PFSK-1 (cell line): ENCODE measurements around the gene ZFPM1.

Experiments used
- POLR2AphosphoS5 ChIP-seq: IDR thresholded peaks from 2 replicates; pipeline ENCODE4 v1.6.1; 2012; ENCODE audit warnings: low read depth, mild to moderate bottlenecking, control low read depth, low read length, moderate library complexity
- SIN3A ChIP-seq: IDR thresholded peaks from 2 replicates; pipeline ENCODE4 v1.6.1; 2012; ENCODE audit warnings: mild to moderate bottlenecking, low read length, moderate library complexity, borderline replicate concordance; ENCODE audit not compliant: insufficient read depth
- TF ChIP-seq, protein P1 (sequence below), 2 experiments: IDR thresholded peaks; 2 replicates each; pipeline versions ENCODE4 v1.6.1 to v1.8.0; 2011 to 2012; ENCODE audit warnings: low read depth in 2 of 2, low read length in 2 of 2, control low read depth in 1 of 2, inconsistent platforms in 1 of 2, mild to moderate bottlenecking in 1 of 2, moderate library complexity in 1 of 2; ENCODE audit not compliant: insufficient read depth in 1 of 2

DNA sequence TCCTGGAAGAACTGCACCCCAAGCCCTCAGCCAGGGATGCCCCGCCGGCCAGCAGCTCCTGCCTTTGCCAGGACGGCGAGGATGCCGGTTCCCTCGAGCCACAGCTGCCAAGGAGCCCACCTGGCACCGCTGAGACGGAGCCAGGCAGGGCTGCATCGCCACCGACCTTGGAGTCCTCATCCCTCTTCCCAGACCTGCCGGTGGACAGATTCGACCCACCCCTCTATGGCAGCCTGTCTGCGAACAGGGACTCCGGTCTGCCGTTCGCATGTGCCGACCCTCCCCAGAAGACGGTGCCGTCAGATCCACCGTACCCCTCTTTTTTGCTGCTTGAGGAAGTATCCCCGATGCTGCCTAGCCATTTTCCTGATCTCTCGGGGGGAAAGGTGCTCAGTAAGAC lies 21.4 kb upstream of the ZFPM1 start:
- TF ChIP-seq, protein P1, sequence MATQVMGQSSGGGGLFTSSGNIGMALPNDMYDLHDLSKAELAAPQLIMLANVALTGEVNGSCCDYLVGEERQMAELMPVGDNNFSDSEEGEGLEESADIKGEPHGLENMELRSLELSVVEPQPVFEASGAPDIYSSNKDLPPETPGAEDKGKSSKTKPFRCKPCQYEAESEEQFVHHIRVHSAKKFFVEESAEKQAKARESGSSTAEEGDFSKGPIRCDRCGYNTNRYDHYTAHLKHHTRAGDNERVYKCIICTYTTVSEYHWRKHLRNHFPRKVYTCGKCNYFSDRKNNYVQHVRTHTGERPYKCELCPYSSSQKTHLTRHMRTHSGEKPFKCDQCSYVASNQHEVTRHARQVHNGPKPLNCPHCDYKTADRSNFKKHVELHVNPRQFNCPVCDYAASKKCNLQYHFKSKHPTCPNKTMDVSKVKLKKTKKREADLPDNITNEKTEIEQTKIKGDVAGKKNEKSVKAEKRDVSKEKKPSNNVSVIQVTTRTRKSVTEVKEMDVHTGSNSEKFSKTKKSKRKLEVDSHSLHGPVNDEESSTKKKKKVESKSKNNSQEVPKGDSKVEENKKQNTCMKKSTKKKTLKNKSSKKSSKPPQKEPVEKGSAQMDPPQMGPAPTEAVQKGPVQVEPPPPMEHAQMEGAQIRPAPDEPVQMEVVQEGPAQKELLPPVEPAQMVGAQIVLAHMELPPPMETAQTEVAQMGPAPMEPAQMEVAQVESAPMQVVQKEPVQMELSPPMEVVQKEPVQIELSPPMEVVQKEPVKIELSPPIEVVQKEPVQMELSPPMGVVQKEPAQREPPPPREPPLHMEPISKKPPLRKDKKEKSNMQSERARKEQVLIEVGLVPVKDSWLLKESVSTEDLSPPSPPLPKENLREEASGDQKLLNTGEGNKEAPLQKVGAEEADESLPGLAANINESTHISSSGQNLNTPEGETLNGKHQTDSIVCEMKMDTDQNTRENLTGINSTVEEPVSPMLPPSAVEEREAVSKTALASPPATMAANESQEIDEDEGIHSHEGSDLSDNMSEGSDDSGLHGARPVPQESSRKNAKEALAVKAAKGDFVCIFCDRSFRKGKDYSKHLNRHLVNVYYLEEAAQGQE (IDR thresholded peaks at IDR 0.05; ENCODE audit: insufficient read depth in 1 of 2, low read depth in 2 of 2, low read length in 2 of 2), result no peak
- no peak for TF ChIP-seq POLR2AphosphoS5
- no peak for TF ChIP-seq SIN3A
